Stimulated activated CD8-positive, alpha-beta memory T cell treated with anti-CD3 and anti-CD28 coated beads, Interleukin-4, amount 100 ng/mL, for 4 hours (primary cell): ENCODE data around the gene MUC16.
A peak's percentile ranks its signal among the peaks of the same experiment; 100 is the strongest.

ENCODE experiments used
- DNase-seq, 2 donors: peaks; one replicate each; pipeline ENCODE4 v3.0.0-alpha.2; 2020; ENCODE audit warnings: low read depth in 2 of 2, low spot score in 1 of 2

Gene MUC16

GRCh38 chr19:9009431-9009830 lies 778 bp downstream of the MUC16 start:
- DNase-seq: no peak

GRCh38 chr19:9008667-9009066 lies 1.5 kb downstream of the MUC16 start:
- DNase-seq: no peak

GRCh38 chr19:9000933-9001332 lies 9.3 kb downstream of the MUC16 start:
- no peak for DNase-seq

GRCh38 chr19:8988204-8988603 lies 22.0 kb downstream of the MUC16 start:
- DNase-seq: peak in 1 of 2 donors; percentile 6

GRCh38 chr19:8986296-8986695 lies 23.9 kb downstream of the MUC16 start:
- no peak for DNase-seq

GRCh38 chr19:8973501-8974091 lies 36.6 kb downstream of the MUC16 start:
- no peak for DNase-seq

GRCh38 chr19:8965887-8966286 lies 44.3 kb downstream of the MUC16 start:
- DNase-seq: no peak
